Right atrium auricular region (tissue), 2 donors: ENCODE measurements around the gene GNRH2. TPM values are rescaled to one million over a fixed set of nuclear protein-coding genes. Genes with fewer than 3 reads are reported as not detected.

Source experiments
- DNase-seq: peaks from one replicate; pipeline ENCODE4 v3.0.0-alpha.2; 2019; ENCODE audit warnings: low spot score
- H3K27ac ChIP-seq, 2 donors: fragments of 200-600 bp; sonication (generic); 1 replicate in 1 of 2; 2 replicates in 1 of 2; pipeline ENCODE4 v1.5.1; 2016 to 2019
- H3K27me3 ChIP-seq, 2 donors: fragments of 200-600 bp; sonication (generic); one replicate each; pipeline versions ENCODE4 v1.5.1 to v1.6.0; 2017 to 2019
- H3K36me3 ChIP-seq: fragments of 200-600 bp; sonication (generic); one replicate; pipeline ENCODE4 v1.5.1; 2016
- H3K4me1 ChIP-seq, 2 donors: fragments of 200-600 bp; sonication (generic); one replicate each; pipeline versions ENCODE4 v1.5.1 to v1.6.0; 2017 to 2019
- H3K4me3 ChIP-seq, 2 donors: fragments of 200-600 bp; sonication (generic); 1 replicate in 1 of 2; 2 replicates in 1 of 2; pipeline ENCODE4 v1.5.1; 2017 to 2019; ENCODE audit warnings: mild to moderate bottlenecking in 1 of 2, moderate library complexity in 1 of 2
- H3K9me3 ChIP-seq, 2 donors: fragments of 200-600 bp; sonication (generic); one replicate each; pipeline ENCODE4 v1.5.1; 2019
- total RNA-seq, 2 donors: library from RNA; depleted of rRNA; stranded (reverse); fragments of >200 nt; gene quantifications; one replicate each; pipeline ENCODE4 v1.1.0, GENCODE V29; 2016
- TF ChIP-seq, protein P1 (sequence below), 2 donors: fragments of 200-600 bp; sonication (generic); IDR thresholded peaks; one replicate each; pipeline ENCODE4 v1.5.1; 2019; ENCODE audit warnings: antibody characterized with exemption in 2 of 2

GNRH2 gene
- total RNA-seq, 2 donors from 2014 or later: not detected

DNA sequence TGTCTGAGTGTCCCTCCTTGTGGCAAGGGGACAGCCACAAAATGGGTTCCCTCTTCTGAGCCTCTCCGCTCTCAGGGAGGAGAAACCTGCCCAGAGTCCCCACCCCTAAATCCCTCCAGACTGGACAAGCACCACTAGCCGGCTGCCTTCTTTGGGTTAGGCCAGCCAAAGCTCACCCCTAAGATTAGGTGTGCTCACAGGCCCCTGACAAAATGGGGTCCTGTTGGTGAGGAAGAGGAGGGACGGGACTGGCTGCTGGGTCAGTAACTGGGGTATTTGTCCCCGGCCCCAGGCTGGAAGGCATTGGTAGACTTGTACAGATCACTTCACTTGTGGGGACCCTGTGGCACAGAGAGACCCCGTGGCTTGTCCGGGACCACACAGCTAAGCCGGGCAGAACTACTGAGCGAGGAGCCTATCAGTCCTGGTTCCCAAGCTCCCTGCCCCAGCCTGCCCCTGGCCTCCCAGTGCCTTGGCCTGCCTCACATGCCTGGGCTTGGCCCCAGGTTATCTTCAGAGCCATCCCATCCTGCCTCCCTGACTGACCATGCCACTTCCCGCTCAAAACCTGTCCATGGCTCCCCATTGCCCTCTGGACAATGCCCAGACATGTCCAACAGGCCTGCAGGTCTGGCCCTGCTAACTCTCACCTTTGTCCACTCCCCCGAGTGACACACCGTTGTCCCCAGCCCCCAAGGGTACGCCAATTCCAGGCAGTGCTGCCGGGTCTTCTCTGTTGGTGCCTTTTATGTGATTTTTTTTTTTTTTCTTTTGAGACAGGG is 51.6 kb downstream of the GNRH2 start:
- Histone ChIP-seq H3K36me3 (no peaks in the 10 kb centered on the region), H3K4me3 (no peak overlapping the region), H3K9me3 (no peaks in the 10 kb centered on the region), H3K27me3 (no peaks in the 10 kb centered on the region), H3K27ac (no peak overlapping the region), H3K4me1 (peaks cover 0 to 10% of the 10 kb centered on the region in 2 donors)
- TF ChIP-seq, protein P1, sequence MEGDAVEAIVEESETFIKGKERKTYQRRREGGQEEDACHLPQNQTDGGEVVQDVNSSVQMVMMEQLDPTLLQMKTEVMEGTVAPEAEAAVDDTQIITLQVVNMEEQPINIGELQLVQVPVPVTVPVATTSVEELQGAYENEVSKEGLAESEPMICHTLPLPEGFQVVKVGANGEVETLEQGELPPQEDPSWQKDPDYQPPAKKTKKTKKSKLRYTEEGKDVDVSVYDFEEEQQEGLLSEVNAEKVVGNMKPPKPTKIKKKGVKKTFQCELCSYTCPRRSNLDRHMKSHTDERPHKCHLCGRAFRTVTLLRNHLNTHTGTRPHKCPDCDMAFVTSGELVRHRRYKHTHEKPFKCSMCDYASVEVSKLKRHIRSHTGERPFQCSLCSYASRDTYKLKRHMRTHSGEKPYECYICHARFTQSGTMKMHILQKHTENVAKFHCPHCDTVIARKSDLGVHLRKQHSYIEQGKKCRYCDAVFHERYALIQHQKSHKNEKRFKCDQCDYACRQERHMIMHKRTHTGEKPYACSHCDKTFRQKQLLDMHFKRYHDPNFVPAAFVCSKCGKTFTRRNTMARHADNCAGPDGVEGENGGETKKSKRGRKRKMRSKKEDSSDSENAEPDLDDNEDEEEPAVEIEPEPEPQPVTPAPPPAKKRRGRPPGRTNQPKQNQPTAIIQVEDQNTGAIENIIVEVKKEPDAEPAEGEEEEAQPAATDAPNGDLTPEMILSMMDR (IDR thresholded peaks at IDR 0.05): no peak
- DNase-seq: no peak

Other genes starting within 250 kb of the GNRH2 start
- 1 to 10 TPM; 2.9 to 4.4 TPM for gene CPXM1, start 243.0 kb upstream of the GNRH2 start, total RNA-seq
- not detected for gene C20orf141, start 228.6 kb upstream of the GNRH2 start, total RNA-seq
- gene TMEM239, start 227.3 kb upstream of the GNRH2 start, total RNA-seq: not detected
- 10 to 100 TPM in 1 of 2 donors, 1 to 10 TPM in 1; 8.3 to 10.0 TPM for gene PCED1A, start 203.0 kb upstream of the GNRH2 start, total RNA-seq
- 10 to 100 TPM; 12.8 to 16.4 TPM for gene VPS16, start 202.9 kb upstream of the GNRH2 start, total RNA-seq
- 10 to 100 TPM; 32.8 to 46.0 TPM for gene PTPRA, start 170.1 kb upstream of the GNRH2 start, total RNA-seq
- 10 to 100 TPM; 44.7 to 45.4 TPM for gene MRPS26, start 2.4 kb downstream of the GNRH2 start, total RNA-seq
- not detected for gene OXT, start 28.0 kb downstream of the GNRH2 start, total RNA-seq
- not detected for gene AVP, start 41.1 kb downstream of the GNRH2 start, total RNA-seq
- gene FASTKD5, start 116.2 kb downstream of the GNRH2 start, total RNA-seq: 10 to 100 TPM; 18.7 to 24.7 TPM
- gene UBOX5, start 116.2 kb downstream of the GNRH2 start, total RNA-seq: 1 to 10 TPM; 4.1 to 5.0 TPM
- 10 to 100 TPM; 18.9 to 25.9 TPM for gene LZTS3, start 129.9 kb downstream of the GNRH2 start, total RNA-seq
- 10 to 100 TPM; 43.8 to 48.0 TPM for gene DDRGK1, start 161.1 kb downstream of the GNRH2 start, total RNA-seq
- gene ITPA, start 165.9 kb downstream of the GNRH2 start, total RNA-seq: 10 to 100 TPM; 17.4 to 21.4 TPM
- gene SLC4A11, start 195.6 kb downstream of the GNRH2 start, total RNA-seq: under 1 TPM in 1 of 2 donors, not detected in 1; 0.16 TPM